Panc1 (cell line): Measurements from ENCODE around the gene RNF6. TPM values are rescaled to one million over a fixed set of nuclear protein-coding genes. Genes with fewer than 3 reads are reported as not detected.

ENCODE experiments used
- ATAC-seq: fragments of 200-7000 bp; cut with Tn5 transposase; 2 replicates; pipeline ENCODE4 v1.9.1; 2020; ENCODE audit warnings: mild to moderate bottlenecking, moderate library complexity
- BruUV-seq: library from RNA; stranded (reverse); fragments of 400-500 nt; replicated peaks from 2 replicates; lab custom pipeline; 2021; lab: Mats Ljungman, UMichigan
- CTCF ChIA-PET: fragments of 300-600 bp; sonication (Branson Sonifier 250); formaldehyde crosslinking; loops from one replicate; lab custom pipeline; 2022; ENCODE audit warnings: antibody characterized with exemption; lab: Charles Lee
- POLR2A ChIA-PET: fragments of 300-600 bp; sonication (Branson Sonifier 250); formaldehyde crosslinking; loops from one replicate; lab custom pipeline; 2022; ENCODE audit warnings: antibody characterized with exemption; lab: Charles Lee
- DNase-seq: peaks from one replicate; pipeline ENCODE4 v3.0.0-alpha.2; 2010; ENCODE audit warnings: low read depth, low spot score
- H3K27ac ChIP-seq: 2 replicates; pipeline ENCODE4 v1.5.1; 2011; ENCODE audit warnings: mild to moderate bottlenecking, low read length, inconsistent platforms
- H3K27me3 ChIP-seq: fragments of 200-500 bp; sonication (Bioruptor generic); 2 replicates; pipeline ENCODE4 v1.6.0; 2014; ENCODE audit warnings: low read length, inconsistent platforms; ENCODE audit not compliant: control insufficient read depth, insufficient read depth
- H3K36me3 ChIP-seq: fragments of 200-500 bp; sonication (Bioruptor generic); 2 replicates; pipeline ENCODE4 v1.5.1; 2014; ENCODE audit warnings: inconsistent platforms, mild to moderate bottlenecking, low read length, moderate library complexity; ENCODE audit not compliant: control insufficient read depth, insufficient read depth
- H3K4me1 ChIP-seq: 2 replicates; pipeline ENCODE4 v1.5.1; 2011; ENCODE audit warnings: inconsistent platforms, mild to moderate bottlenecking, low read length, moderate library complexity; ENCODE audit not compliant: control insufficient read depth, insufficient read depth
- H3K4me3 ChIP-seq, 2 experiments: 2 replicates each; pipeline ENCODE4 v1.5.1; 2011 to 2012; ENCODE audit warnings: low read depth in 2 of 2, low read length in 2 of 2, mild to moderate bottlenecking in 2 of 2, inconsistent platforms in 1 of 2, moderate library complexity in 1 of 2
- H3K9me3 ChIP-seq: fragments of 200-500 bp; sonication (Bioruptor generic); 2 replicates; pipeline ENCODE4 v1.5.1; 2014; ENCODE audit warnings: low read depth, mild to moderate bottlenecking, inconsistent platforms, low read length, moderate library complexity; ENCODE audit not compliant: control insufficient read depth, insufficient read depth
- CTCF ChIP-seq: fragments of 450-650 bp; IDR thresholded peaks from 2 replicates; pipeline ENCODE4 v1.5.1; 2017; ENCODE audit warnings: mild to moderate bottlenecking
- POLR2AphosphoS5 ChIP-seq: IDR thresholded peaks from 2 replicates; pipeline ENCODE4 v1.6.1; 2012; ENCODE audit warnings: mild to moderate bottlenecking, low read depth, low read length, moderate library complexity
- REST ChIP-seq, 2 experiments: IDR thresholded peaks; 2 replicates each; pipeline ENCODE4 v1.6.1; 2011 to 2012; ENCODE audit warnings: low read depth in 2 of 2, control low read depth in 1 of 2, low read length in 1 of 2, mild to moderate bottlenecking in 1 of 2, moderate library complexity in 1 of 2; ENCODE audit not compliant: insufficient read depth in 1 of 2
- SIN3A ChIP-seq: IDR thresholded peaks from 2 replicates; pipeline ENCODE4 v1.6.1; 2012; ENCODE audit warnings: low read depth, mild to moderate bottlenecking, low read length, moderate library complexity, borderline replicate concordance; ENCODE audit not compliant: insufficient read depth
- TCF7L2 ChIP-seq: IDR thresholded peaks from 2 replicates; pipeline ENCODE4 v1.6.1; 2011; ENCODE audit warnings: mild to moderate bottlenecking, low read depth, low read length, inconsistent platforms
- in situ Hi-C: cut with HindIII; loops from 2 replicates; pipeline ENCODE4 v1.10.0; 2016; ENCODE audit warnings: low sequenced_read_pairs, low pct_unique_long_range_greater_than_20kb
- intact Hi-C: fragments of 100-400 bp; cut with micrococcal nuclease; formaldehyde crosslinking; loops from one replicate; pipeline ENCODE4 v1.10.0; 2022; ENCODE audit not compliant: unreplicated experiment
- total RNA-seq: library from RNA; stranded (reverse); gene quantifications from one replicate; pipeline ENCODE4 v1.2.1, GENCODE V29; 2021; ENCODE audit not compliant: unreplicated experiment

The RNF6 gene
- total RNA-seq, 1 experiment from 2014 or later: 38.0 TPM

GRCh38 chr13:26197298-26197697 lies 24.8 kb downstream of the RNF6 start:
- H3K9me3 ChIP-seq: no peaks in the 10 kb centered on the region
- intact Hi-C loops (no loop called here), in situ Hi-C loops (no loop called here)
- POLR2A ChIA-PET: no interaction called here
- CTCF ChIA-PET: no interaction called here
- BruUV-seq: no TSS peak
- no peaks in the 10 kb centered on the region for H3K36me3 ChIP-seq
- no peaks in the 10 kb centered on the region for H3K27me3 ChIP-seq
- H3K4me3 ChIP-seq: no peak overlapping the region
- TF ChIP-seq CTCF (no peak), POLR2AphosphoS5 (no peak), SIN3A (no peak), REST (IDR thresholded peaks at IDR 0.05; ENCODE audit: insufficient read depth in 1 of 2, low read depth in 2 of 2, low read length in 1 of 2) (no peak), TCF7L2 (no peak)
- no peaks in the 10 kb centered on the region for H3K4me1 ChIP-seq
- DNase-seq (no peak), ATAC-seq (no peak)
- no peak overlapping the region for H3K27ac ChIP-seq

- Histone ChIP-seq H3K4me3 (peak overlapping the region; percentile 62 to 70), H3K27me3 (no peaks in the 10 kb centered on the region), H3K4me1 (no peaks in the 10 kb centered on the region), H3K36me3 (no peaks in the 10 kb centered on the region), H3K27ac (peak overlapping the region; percentile 74), H3K9me3 (no peaks in the 10 kb centered on the region)
- POLR2A ChIA-PET: interaction anchor here (0.7 kb wide), 1 partner anchor 434 kb away, joined by 5 read pairs; no protein-coding TSS in a partner anchor
- no TSS peak for BruUV-seq
- CTCF ChIA-PET: interaction anchor here (0.7 kb wide), 1 partner anchor 511 kb away, joined by 3 read pairs; no protein-coding TSS in a partner anchor
- intact Hi-C loops (loop anchor here (2.0 kb wide), 1 partner anchor 310 kb away; no protein-coding TSS in a partner anchor), in situ Hi-C loops (no loop called here)
- TF ChIP-seq TCF7L2 (no peak), CTCF (no peak), POLR2AphosphoS5 (no peak), REST (IDR thresholded peaks at IDR 0.05; ENCODE audit: insufficient read depth in 1 of 2, low read depth in 2 of 2, low read length in 1 of 2) (no peak), SIN3A (no peak)
- no peak for DNase-seq
- ATAC-seq: peak; percentile 13; the same call in 1 of the 2 replicates
Observed at GRCh38 chr13:26186995-26187394, 35.1 kb downstream of the RNF6 start.
